Smooth muscle cell (in vitro differentiated cells): ENCODE results near the gene PFN4. TPM values are rescaled to one million over a fixed set of nuclear protein-coding genes. Genes with fewer than 3 reads are reported as not detected.

ENCODE experiments used
- DNase-seq: peaks from one replicate; lab custom pipeline; 2025; ENCODE audit not compliant: unreplicated experiment; lab: John Stamatoyannopoulos, UW
- H2AFZ ChIP-seq: fragments of 200-600 bp; sonication (generic); 2 replicates; pipeline ENCODE4 v1.6.0; 2016; ENCODE audit warnings: antibody characterized with exemption, low read depth, mild to moderate bottlenecking
- H3F3A ChIP-seq: fragments of 200-600 bp; sonication (generic); 2 replicates; pipeline ENCODE4 v1.6.0; 2017; ENCODE audit warnings: antibody characterized with exemption, low read depth
- H3K27ac ChIP-seq: fragments of 200-600 bp; sonication (generic); 2 replicates; pipeline ENCODE4 v1.5.1; 2016; ENCODE audit warnings: low read depth, mild to moderate bottlenecking
- H3K27me3 ChIP-seq: fragments of 200-600 bp; sonication (generic); 2 replicates; pipeline ENCODE4 v1.6.1; 2016; ENCODE audit warnings: low read depth, mild to moderate bottlenecking
- H3K36me3 ChIP-seq: fragments of 200-600 bp; sonication (generic); 2 replicates; pipeline ENCODE4 v1.5.1; 2016; ENCODE audit warnings: low read depth
- H3K4me1 ChIP-seq: fragments of 200-600 bp; sonication (generic); 2 replicates; pipeline ENCODE4 v1.5.1; 2016; ENCODE audit warnings: low read depth
- H3K4me2 ChIP-seq: fragments of 200-600 bp; sonication (generic); 2 replicates; pipeline ENCODE4 v1.6.0; 2016; ENCODE audit warnings: mild to moderate bottlenecking
- H3K4me3 ChIP-seq: fragments of 200-600 bp; sonication (generic); 2 replicates; pipeline ENCODE4 v1.5.1; 2016; ENCODE audit warnings: mild to moderate bottlenecking
- H3K79me2 ChIP-seq: fragments of 200-600 bp; sonication (generic); 2 replicates; pipeline ENCODE4 v1.6.0; 2016; ENCODE audit warnings: low read depth, mild to moderate bottlenecking
- H3K9ac ChIP-seq: fragments of 200-600 bp; sonication (generic); 2 replicates; pipeline ENCODE4 v1.6.0; 2016; ENCODE audit warnings: low read depth
- H3K9me3 ChIP-seq: fragments of 200-600 bp; sonication (generic); replicated peaks from 2 replicates; pipeline ENCODE4 v1.5.1; 2016; ENCODE audit warnings: low read depth
- H4K20me1 ChIP-seq: fragments of 200-600 bp; sonication (generic); 2 replicates; pipeline ENCODE4 v1.6.0; 2016; ENCODE audit warnings: low read depth
- CTCF ChIP-seq: fragments of 200-600 bp; sonication (generic); IDR thresholded peaks from 2 replicates; pipeline ENCODE4 v1.5.1; 2017; ENCODE audit warnings: borderline replicate concordance, mild to moderate bottlenecking, antibody characterized with exemption; ENCODE audit not compliant: insufficient read depth, poor library complexity, severe bottlenecking
- WGBS: methylation state at CpG from one replicate; pipeline ENCODE4 v1.1.7; 2016; ENCODE audit warnings: low lambda C conversion rate; 5-methylcytosine and 5-hydroxymethylcytosine counted together
- polyA plus RNA-seq: library from polyadenylated mRNA; unstranded; fragments of >200 nt; fragmentation: Nextera tagmentation; extraction: Ambion mirVana; gene quantifications from 2 replicates; pipeline ENCODE4 v1.2.1, GENCODE V29; 2016
- total RNA-seq: library from RNA; depleted of rRNA; stranded (reverse); fragments of >200 nt; gene quantifications from 2 replicates; pipeline ENCODE4 v1.2.3, GENCODE V29; 2014

The PFN4 gene
- total and polyA plus RNA-seq, 2 experiments from 2014 or later = 0.85 TPM; not detected in 1

DNA sequence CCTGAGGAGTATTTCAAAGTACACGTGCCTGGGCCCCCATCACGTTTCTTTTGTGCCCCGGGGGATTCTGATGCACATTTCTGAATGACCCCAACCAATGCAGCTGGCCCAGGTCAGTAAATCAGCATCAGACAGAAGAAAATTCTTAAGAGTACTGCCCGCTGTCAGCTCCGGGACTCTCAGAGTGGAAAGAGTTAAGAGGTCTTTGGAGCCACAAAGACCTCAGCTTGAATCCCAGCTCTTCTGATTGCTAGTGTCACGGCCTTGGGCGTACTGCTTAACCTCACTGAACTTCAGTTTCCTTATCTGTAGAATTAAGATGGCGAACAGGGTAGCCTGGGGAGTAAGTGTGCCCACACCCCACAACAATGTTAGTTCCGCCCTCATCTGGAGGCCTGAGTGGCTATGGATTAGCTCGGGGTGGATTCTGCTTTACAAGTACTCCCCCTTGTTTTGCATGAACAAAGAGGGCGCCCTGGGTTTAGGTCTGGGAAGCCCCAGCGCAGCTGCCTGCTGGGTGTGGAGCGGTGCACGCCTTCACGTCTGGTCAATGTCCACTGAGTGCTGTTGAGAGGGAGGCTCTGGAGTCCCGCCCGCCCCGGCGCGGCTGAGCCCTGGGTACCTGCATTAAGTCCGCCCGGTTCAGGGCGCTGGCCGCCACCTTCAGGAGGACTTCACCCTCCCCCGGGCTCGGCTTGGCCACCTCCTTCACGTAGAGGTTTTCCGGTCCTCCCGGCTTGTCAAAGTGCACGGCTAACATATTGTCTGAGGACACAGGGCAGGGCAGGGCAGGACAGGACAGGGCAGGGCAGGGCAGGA lies 39.4 kb downstream of the PFN4 start:
- Histone ChIP-seq H3K27me3 (no peaks in the 10 kb centered on the region), H3K4me2 (peak overlapping the region; percentile 82), H3K79me2 (no peaks in the 10 kb centered on the region), H2AFZ (peak overlapping the region; percentile 99), H3K36me3 (peaks cover 4% of the 10 kb centered on the region), H3F3A (peaks cover 12% of the 10 kb centered on the region), H3K9me3 (no peaks in the 10 kb centered on the region), H3K27ac (peak overlapping the region; percentile 77), H3K9ac (peak overlapping the region; percentile 18), H4K20me1 (no peaks in the 10 kb centered on the region), H3K4me3 (peak overlapping the region; percentile 71), H3K4me1 (peaks cover 9% of the 10 kb centered on the region)
- peak; percentile 85 for DNase-seq
- WGBS = 7% methylated on average over 29 of the region's 30 CpGs
- TF ChIP-seq CTCF = no peak

DNA sequence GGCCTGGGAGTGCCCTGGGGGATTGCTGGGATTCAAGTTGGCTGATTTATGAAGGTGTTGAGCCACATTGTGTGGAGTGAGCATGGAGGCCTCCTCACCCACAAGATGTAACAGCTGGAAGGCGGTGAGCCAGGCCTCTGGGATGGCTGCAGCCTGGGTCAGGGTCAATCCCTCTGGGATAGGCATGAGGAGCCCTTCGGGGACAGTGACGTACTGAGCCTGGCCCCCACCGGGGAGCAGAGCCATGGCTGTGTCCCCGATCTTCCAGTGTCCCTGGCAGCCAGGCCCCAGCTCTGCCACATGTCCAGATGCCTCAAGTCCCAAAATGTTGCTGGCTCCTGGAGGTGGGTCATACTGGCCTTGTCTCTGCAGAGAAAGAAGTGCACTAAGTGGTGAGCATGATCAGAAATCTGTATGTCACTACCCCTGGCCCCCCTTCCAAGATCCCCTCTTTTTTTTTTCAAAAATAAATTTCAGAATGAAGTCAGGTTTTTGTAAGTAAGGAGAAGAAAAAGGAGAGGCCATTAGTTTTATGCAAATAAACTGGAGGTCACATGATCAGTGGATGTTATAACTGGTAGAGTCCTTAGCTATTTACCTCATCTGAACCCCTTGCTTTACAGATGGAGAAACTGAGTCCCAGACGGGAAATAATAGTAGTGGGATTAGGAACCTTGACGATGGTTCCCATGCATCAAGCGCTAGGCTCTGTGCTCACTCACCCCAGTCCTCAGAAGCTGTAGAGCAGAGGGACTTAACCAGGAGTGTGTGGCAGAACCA lies 40.2 kb downstream of the PFN4 start:
- Histone ChIP-seq H3K4me2 (peak overlapping the region; percentile 82), H3K27ac (peak overlapping the region; percentile 77), H3K27me3 (no peaks in the 10 kb centered on the region), H3K79me2 (no peaks in the 10 kb centered on the region), H3K9ac (no peak overlapping the region), H3K4me3 (peak overlapping the region; percentile 71), H3K4me1 (peaks cover 9% of the 10 kb centered on the region), H4K20me1 (no peaks in the 10 kb centered on the region), H3K36me3 (peaks cover 4% of the 10 kb centered on the region), H3K9me3 (no peaks in the 10 kb centered on the region), H3F3A (peaks cover 13% of the 10 kb centered on the region), H2AFZ (peak overlapping the region; percentile 99)
- no peak for TF ChIP-seq CTCF
- no peak for DNase-seq
- 80% methylated on average over 6 of the region's 8 CpGs for WGBS

DNA sequence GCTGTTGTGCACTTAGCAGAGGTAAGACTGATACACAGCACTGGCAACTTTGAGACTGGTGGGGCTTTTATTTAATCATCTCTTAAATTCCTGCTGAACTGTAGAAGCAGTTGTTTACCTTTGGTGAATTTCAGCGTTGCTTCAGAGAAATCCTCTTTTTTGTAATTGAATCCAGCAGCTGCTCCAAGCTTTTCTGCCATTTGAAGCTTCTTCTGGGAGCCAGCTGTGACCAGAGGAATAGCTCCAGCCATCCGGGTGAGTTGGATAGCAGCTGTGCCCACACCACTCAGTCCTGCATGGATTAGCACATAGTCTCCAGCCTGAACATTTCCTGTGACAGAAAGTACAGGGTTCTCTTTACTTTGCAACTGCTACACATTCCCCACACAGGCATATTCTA lies 42.4 kb downstream of the PFN4 start:
- no peak for DNase-seq
- no peak for TF ChIP-seq CTCF

More for the DNA sequence above, 42.4 kb downstream of the PFN4 start:
- Histone ChIP-seq H3K9me3 (no peaks in the 10 kb centered on the region), H3K4me1 (peaks cover 14% of the 10 kb centered on the region), H3K4me3 (no peak overlapping the region), H3K36me3 (peaks cover 4% of the 10 kb centered on the region), H4K20me1 (no peaks in the 10 kb centered on the region), H2AFZ (no peak overlapping the region), H3K4me2 (no peak overlapping the region), H3K27me3 (no peaks in the 10 kb centered on the region), H3K9ac (no peak overlapping the region), H3K79me2 (peaks cover under 1% of the 10 kb centered on the region), H3K27ac (no peak overlapping the region), H3F3A (peaks cover 13% of the 10 kb centered on the region)
- 71% methylated on average over 2 of the region's 2 CpGs for WGBS
